H1 (cell line): Measurements from ENCODE around the gene DDX31. TPM values are rescaled to one million over a fixed set of nuclear protein-coding genes. Genes with fewer than 3 reads are reported as not detected.

ENCODE experiments used
- EGR1 ChIP-seq: IDR thresholded peaks from 2 replicates; pipeline ENCODE4 v1.6.1; 2011; ENCODE audit warnings: low read depth, low read length, borderline replicate concordance
- JUN ChIP-seq: IDR thresholded peaks from 2 replicates; pipeline ENCODE4 v1.6.1; 2011; ENCODE audit warnings: low read depth, mild to moderate bottlenecking, improper control_type of control experiment, low read length
- JUND ChIP-seq: IDR thresholded peaks from 2 replicates; pipeline ENCODE4 v1.6.1; 2011; ENCODE audit warnings: mild to moderate bottlenecking, improper control_type of control experiment, low read length
- POLR2A ChIP-seq, 2 experiments: IDR thresholded peaks; 1 replicate in 1 of 2; 2 replicates in 1 of 2; pipeline ENCODE4 v1.6.1; 2011; ENCODE audit warnings: low read depth in 2 of 2, low read length in 2 of 2, mild to moderate bottlenecking in 2 of 2; ENCODE audit errors: control extremely low read depth in 1 of 2
- SIX5 ChIP-seq: IDR thresholded peaks from 2 replicates; pipeline ENCODE4 v1.6.1; 2011; ENCODE audit warnings: mild to moderate bottlenecking, low read depth, low read length
- TEAD4 ChIP-seq: IDR thresholded peaks from 2 replicates; pipeline ENCODE4 v1.6.1; 2012; ENCODE audit warnings: low read depth, low read length, inconsistent platforms, mixed read lengths
- polyA plus RNA-seq, 7 experiments: library from polyadenylated mRNA; depleted of rRNA in 3 of 7; stranded (reverse) in 5 of 7; unstranded in 2 of 7; fragments of >200 nt in 5 of 7; fragments of 200-250 nt in 2 of 7; gene quantifications; 1 replicate in 5 of 7; 2 replicates in 1 of 7; 4 replicates in 1 of 7; pipeline versions ENCODE4 v1.2.1 to v1.2.3, GENCODE V29; 2011 to 2013; ENCODE audit warnings: missing spikeins in 2 of 7, mixed read lengths in 2 of 7
- total RNA-seq: library from RNA; stranded (reverse); fragmentation: NEBNext Ultra II Directional; extraction: Animal tissue kit (Norgen Biotek cat#: 25700); gene quantifications from 2 replicates; pipeline ENCODE4 v1.2.1, GENCODE V29; 2021
- TF ChIP-seq, protein P1 (sequence below): fragments of 300-600 bp; sonication (generic); IDR thresholded peaks from 2 replicates; pipeline ENCODE4 v1.7.1; 2012; ENCODE audit warnings: low read length, moderate library complexity, mild to moderate bottlenecking, inconsistent platforms; ENCODE audit not compliant: insufficient replicate concordance
- TF ChIP-seq, protein P2 (sequence below): IDR thresholded peaks from 2 replicates; pipeline ENCODE4 v1.6.1; 2012; ENCODE audit warnings: inconsistent platforms

DDX31 gene
- total and polyA plus RNA-seq, 2 of the 8 experiments (the other 6 are each of a cell fraction or from before 2014, with no cell fraction given) = 9.5 to 23.7 TPM

DNA sequence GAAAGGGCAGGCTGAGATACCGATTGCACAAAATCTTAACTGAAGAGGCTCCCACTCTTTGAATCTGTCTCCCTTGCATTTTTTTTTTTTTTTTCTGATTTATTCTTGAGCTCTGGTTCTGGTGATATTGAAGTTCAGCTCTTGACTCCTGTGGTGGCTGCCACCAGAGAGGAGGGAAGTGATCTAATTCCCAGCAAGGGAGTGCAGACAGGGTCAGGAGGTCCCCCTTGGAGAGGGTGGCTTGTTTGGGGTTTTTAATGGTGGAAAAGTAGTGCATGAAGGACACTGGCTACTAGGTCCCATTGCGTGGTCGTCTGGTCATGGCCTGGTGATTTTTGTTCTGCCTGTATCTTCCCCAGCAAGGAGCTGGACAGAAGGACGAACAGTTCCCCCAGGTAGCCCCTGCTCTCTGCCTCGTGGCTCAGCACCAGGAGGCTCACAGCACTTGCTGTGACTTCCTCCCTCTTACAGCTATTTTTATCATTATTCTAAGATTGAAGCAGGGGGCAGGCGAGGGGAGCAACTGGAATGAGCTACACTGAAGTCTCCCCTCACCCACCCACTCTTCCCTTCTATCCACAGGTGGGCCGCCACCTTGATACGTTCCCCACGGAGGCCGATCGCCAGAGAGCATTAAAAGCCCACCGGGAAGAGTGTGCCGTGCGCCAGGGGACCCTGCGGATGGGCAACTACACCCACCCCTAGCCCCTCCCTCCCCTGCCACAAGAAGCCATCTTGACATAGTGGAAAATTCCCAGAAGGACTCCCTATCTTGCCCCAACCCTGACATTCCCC, 97.8 kb downstream of the DDX31 start (continued):
- TF ChIP-seq, protein P1, sequence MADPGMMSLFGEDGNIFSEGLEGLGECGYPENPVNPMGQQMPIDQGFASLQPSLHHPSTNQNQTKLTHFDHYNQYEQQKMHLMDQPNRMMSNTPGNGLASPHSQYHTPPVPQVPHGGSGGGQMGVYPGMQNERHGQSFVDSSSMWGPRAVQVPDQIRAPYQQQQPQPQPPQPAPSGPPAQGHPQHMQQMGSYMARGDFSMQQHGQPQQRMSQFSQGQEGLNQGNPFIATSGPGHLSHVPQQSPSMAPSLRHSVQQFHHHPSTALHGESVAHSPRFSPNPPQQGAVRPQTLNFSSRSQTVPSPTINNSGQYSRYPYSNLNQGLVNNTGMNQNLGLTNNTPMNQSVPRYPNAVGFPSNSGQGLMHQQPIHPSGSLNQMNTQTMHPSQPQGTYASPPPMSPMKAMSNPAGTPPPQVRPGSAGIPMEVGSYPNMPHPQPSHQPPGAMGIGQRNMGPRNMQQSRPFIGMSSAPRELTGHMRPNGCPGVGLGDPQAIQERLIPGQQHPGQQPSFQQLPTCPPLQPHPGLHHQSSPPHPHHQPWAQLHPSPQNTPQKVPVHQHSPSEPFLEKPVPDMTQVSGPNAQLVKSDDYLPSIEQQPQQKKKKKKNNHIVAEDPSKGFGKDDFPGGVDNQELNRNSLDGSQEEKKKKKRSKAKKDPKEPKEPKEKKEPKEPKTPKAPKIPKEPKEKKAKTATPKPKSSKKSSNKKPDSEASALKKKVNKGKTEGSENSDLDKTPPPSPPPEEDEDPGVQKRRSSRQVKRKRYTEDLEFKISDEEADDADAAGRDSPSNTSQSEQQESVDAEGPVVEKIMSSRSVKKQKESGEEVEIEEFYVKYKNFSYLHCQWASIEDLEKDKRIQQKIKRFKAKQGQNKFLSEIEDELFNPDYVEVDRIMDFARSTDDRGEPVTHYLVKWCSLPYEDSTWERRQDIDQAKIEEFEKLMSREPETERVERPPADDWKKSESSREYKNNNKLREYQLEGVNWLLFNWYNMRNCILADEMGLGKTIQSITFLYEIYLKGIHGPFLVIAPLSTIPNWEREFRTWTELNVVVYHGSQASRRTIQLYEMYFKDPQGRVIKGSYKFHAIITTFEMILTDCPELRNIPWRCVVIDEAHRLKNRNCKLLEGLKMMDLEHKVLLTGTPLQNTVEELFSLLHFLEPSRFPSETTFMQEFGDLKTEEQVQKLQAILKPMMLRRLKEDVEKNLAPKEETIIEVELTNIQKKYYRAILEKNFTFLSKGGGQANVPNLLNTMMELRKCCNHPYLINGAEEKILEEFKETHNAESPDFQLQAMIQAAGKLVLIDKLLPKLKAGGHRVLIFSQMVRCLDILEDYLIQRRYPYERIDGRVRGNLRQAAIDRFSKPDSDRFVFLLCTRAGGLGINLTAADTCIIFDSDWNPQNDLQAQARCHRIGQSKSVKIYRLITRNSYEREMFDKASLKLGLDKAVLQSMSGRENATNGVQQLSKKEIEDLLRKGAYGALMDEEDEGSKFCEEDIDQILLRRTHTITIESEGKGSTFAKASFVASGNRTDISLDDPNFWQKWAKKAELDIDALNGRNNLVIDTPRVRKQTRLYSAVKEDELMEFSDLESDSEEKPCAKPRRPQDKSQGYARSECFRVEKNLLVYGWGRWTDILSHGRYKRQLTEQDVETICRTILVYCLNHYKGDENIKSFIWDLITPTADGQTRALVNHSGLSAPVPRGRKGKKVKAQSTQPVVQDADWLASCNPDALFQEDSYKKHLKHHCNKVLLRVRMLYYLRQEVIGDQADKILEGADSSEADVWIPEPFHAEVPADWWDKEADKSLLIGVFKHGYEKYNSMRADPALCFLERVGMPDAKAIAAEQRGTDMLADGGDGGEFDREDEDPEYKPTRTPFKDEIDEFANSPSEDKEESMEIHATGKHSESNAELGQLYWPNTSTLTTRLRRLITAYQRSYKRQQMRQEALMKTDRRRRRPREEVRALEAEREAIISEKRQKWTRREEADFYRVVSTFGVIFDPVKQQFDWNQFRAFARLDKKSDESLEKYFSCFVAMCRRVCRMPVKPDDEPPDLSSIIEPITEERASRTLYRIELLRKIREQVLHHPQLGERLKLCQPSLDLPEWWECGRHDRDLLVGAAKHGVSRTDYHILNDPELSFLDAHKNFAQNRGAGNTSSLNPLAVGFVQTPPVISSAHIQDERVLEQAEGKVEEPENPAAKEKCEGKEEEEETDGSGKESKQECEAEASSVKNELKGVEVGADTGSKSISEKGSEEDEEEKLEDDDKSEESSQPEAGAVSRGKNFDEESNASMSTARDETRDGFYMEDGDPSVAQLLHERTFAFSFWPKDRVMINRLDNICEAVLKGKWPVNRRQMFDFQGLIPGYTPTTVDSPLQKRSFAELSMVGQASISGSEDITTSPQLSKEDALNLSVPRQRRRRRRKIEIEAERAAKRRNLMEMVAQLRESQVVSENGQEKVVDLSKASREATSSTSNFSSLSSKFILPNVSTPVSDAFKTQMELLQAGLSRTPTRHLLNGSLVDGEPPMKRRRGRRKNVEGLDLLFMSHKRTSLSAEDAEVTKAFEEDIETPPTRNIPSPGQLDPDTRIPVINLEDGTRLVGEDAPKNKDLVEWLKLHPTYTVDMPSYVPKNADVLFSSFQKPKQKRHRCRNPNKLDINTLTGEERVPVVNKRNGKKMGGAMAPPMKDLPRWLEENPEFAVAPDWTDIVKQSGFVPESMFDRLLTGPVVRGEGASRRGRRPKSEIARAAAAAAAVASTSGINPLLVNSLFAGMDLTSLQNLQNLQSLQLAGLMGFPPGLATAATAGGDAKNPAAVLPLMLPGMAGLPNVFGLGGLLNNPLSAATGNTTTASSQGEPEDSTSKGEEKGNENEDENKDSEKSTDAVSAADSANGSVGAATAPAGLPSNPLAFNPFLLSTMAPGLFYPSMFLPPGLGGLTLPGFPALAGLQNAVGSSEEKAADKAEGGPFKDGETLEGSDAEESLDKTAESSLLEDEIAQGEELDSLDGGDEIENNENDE = no peak
- TF ChIP-seq JUND = no peak
- no peak for TF ChIP-seq POLR2A (IDR thresholded peaks at IDR 0.05; ENCODE audit: control extremely low read depth in 1 of 2, low read depth in 2 of 2, low read length in 2 of 2)
- no peak for TF ChIP-seq JUN
- TF ChIP-seq SIX5 = no peak
- no peak for TF ChIP-seq EGR1
- TF ChIP-seq TEAD4 = no peak
- TF ChIP-seq, protein P2, sequence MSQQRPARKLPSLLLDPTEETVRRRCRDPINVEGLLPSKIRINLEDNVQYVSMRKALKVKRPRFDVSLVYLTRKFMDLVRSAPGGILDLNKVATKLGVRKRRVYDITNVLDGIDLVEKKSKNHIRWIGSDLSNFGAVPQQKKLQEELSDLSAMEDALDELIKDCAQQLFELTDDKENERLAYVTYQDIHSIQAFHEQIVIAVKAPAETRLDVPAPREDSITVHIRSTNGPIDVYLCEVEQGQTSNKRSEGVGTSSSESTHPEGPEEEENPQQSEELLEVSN = no peak
